ENCODE data around the gene CELSR1. TPM values are rescaled to one million over a fixed set of nuclear protein-coding genes. Genes with fewer than 3 reads are reported as not detected.

CELSR1 gene
- total RNA-seq, 1 donor = 1.1 TPM

DNA sequence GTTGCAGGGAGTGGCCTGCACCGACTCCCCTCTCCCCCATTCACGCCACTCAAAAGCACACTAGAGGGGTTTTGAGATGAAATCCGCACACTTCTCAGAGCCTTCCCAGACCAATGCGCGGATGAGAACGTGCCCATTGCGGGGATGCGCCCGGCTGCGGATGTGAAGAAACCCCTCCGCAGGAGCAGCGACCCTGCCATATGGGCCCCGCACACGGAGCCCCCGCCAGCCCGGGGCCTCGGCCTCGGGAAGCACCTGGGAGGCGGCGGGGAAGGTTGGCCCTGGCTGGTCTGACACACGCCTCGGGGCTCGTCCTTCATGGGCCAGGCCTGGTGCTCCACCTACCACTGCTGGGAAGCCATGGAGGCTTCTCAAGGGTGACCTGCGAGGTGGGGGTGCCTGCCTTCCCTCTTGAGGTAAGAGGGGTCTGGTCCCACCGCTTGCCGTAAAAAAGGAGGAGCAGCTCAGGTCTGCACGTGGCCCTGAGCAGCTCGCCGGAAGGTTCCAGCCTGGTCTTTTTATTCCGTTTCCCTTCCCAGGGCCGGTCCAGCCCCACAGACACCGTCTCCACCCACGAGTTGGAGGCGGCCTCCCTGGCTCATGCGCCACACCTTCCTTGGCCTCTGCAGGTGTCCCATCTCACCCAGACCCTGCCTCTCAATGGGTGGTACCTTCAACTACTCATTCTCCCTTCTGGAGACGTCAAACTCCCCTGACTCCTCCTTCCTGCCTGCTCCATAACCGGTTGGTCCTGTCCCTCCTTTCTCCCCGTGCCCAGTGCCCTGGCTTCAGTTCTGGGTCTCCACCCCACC, 162.6 kb downstream of the CELSR1 start:
- H3K4me3 ChIP-seq (ENCODE audit: low read depth, low read length) = no peak overlapping the region
- TF ChIP-seq CTCF (IDR thresholded peaks at IDR 0.05; ENCODE audit: insufficient read depth, low read length) = no peak
- no peak for DNase-seq (ENCODE audit: low read depth)

DNA sequence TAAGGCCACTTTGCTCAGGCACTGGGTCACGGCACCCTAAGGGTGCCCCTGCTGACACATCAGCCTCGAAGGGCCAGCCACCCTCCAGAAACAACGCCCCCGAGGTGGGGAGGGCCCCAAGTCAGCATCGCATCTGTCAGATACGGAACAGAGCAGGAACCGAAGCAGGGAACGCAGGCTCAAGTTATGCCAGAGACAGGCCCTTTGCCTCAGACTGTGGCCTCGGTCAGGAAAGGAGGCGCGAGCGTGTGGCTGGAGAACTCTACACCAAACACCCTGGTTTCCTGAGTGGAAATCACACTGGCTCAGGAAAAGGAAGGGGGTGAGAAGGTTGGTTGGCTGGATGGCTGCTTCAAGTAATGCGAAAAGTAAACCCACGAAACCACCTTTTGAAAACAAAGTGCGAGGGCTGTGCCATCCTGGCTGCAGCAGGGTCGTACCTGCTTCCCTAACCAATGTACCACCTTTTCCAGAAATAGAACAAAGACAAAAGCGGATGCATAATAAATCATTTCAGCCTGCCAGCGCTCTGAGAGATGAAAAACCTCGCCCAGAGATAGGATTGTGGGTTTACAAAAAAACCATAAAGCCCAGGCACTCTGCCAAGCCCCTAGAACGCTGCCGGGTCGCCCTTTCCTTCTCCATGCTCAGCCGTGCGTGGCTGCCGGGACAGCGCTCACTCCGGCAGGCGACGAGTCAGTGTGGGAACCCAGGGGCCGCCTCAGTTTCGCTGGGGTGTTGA, 163.3 kb downstream of the CELSR1 start:
- DNase-seq (ENCODE audit: low read depth) = no peak
- H3K4me3 ChIP-seq (ENCODE audit: low read depth, low read length) = no peak overlapping the region
- no peak for TF ChIP-seq CTCF (IDR thresholded peaks at IDR 0.05; ENCODE audit: insufficient read depth, low read length)

DNA sequence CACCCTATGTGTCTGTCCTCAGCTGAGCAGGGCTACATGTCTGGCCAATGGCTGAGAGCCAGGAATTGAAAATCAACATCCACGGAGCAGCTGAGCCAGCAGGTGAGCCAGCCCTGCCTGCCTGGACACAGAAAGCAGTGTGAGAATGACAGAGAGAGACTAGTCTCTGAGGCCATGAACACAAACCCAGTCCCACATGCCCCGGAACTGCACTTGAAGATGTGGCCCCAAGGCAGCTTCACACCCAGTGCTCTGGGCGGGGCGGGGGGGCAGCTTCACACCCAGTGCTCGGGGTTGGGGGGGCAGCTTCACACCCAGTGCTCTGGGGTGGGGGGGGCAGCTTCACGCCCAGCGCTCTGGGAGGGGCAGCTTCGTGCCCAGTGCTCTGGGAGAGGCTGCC, 164.3 kb downstream of the CELSR1 start:
- no peak for DNase-seq (ENCODE audit: low read depth)
- H3K4me3 ChIP-seq (ENCODE audit: low read depth, low read length) = no peak overlapping the region
- no peak for TF ChIP-seq CTCF (IDR thresholded peaks at IDR 0.05; ENCODE audit: insufficient read depth, low read length)

DNA sequence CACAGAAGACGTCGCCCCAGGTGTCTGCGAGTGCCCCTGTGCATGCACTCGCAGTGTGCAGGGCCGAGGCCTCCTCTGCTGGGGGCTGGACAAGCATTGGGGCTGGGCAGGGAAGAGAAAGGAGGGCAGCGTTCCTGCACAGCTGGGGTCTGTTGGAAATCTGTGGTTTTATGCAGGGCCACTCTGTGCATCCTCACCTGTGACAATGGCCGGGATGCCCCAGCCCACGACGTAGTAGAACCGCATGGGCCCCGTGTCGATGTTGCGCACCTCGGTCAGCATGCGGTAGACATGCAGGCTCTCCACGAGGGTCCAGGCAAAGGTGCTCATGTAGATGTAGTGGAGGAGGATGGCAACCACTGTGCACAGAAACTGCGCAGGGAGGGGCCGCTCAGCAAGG, 164.7 kb downstream of the CELSR1 start:
- no peak for DNase-seq (ENCODE audit: low read depth)
- TF ChIP-seq CTCF (IDR thresholded peaks at IDR 0.05; ENCODE audit: insufficient read depth, low read length) = no peak
- H3K4me3 ChIP-seq (ENCODE audit: low read depth, low read length) = no peak overlapping the region

GRCh38 chr22:46371623-46372226, 165.7 kb downstream of the CELSR1 start:
- no peak overlapping the region for H3K4me3 ChIP-seq (ENCODE audit: low read depth, low read length)
- DNase-seq (ENCODE audit: low read depth) = no peak
- no peak for TF ChIP-seq CTCF (IDR thresholded peaks at IDR 0.05; ENCODE audit: insufficient read depth, low read length)

DNA sequence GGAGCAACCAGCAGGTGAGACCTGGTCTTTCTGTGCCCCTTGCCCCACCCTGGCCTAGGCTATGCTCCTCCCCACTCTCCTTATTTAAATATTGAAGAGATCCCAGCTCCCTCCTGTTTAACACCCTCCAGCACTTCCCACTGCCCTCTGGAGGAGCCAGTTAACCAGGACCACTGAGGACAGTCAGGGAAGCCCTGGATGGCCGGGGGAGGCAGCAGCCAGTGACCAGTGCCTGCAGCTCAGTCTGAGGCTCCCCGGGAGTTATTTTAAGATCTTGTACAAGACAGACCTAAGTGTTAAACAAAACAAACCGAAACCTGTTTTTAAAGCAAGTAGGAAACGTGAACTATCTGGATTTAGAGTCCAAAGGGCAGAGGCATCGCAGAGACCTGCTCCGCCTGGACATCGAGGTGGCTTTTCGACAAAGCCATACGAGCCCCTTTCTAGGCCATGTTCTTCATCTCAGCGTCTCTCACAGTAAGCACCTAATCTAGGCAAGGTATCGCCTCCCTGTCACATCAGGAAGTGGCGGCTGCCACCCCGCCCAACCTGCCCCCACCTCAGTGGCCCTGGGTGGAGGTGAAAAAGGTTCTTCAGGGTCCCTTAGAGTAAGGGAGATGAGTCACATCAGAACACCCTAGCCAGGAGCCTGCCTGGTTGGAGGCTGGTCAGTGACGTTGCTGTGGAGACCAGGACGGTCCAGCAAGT, 166.7 kb downstream of the CELSR1 start:
- no peak overlapping the region for H3K4me3 ChIP-seq (ENCODE audit: low read depth, low read length)
- no peak for TF ChIP-seq CTCF (IDR thresholded peaks at IDR 0.05; ENCODE audit: insufficient read depth, low read length)
- no peak for DNase-seq (ENCODE audit: low read depth)
